ENCODE data around the gene ARHGAP26.

ARHGAP26 gene

DNA sequence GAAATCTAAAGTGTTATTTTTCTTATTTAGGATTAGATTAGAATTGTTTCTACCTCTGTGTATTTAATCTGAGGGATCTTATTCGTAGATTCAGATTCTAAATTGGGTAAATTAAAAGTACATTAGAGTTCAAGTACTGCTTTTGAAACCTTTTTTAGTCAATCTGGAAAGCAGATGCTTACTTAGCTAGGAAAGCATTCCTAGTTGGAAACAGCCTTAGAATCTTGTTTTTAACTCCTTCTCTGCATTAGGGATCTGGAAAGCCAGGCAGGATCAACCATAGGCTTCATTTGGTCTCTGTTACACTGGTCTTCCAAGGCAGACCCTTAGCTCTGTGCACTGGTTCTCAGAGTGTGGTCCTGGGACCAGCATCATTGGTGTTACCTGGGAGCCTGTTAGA is 385.9 kb downstream of the ARHGAP26 start:
- no peak for DNase-seq (ENCODE audit: low read depth, low spot score)

DNA sequence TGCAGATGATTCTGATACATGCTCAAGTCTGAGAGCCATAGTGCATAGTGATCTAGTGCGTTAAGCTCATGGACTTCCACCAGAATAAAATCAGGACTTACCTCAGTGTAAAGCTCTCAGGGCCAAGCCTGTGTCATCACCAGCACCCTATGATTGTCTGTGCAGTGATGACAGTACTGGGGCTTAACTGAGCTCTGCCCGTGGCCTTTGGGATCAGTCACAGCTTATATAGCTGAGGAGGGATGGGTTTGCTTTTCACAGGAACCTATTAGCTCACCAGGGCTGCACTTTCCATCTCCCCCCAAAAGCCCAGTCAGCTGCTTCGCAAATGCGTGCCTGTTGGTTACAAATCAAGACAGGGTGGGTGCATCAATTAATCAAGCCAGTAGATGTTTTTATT is 386.4 kb downstream of the ARHGAP26 start:
- no peak for DNase-seq (ENCODE audit: low read depth, low spot score)

GRCh38 chr5:143159031-143159430 is 388.9 kb downstream of the ARHGAP26 start:
- DNase-seq (ENCODE audit: low read depth, low spot score) = no peak

DNA sequence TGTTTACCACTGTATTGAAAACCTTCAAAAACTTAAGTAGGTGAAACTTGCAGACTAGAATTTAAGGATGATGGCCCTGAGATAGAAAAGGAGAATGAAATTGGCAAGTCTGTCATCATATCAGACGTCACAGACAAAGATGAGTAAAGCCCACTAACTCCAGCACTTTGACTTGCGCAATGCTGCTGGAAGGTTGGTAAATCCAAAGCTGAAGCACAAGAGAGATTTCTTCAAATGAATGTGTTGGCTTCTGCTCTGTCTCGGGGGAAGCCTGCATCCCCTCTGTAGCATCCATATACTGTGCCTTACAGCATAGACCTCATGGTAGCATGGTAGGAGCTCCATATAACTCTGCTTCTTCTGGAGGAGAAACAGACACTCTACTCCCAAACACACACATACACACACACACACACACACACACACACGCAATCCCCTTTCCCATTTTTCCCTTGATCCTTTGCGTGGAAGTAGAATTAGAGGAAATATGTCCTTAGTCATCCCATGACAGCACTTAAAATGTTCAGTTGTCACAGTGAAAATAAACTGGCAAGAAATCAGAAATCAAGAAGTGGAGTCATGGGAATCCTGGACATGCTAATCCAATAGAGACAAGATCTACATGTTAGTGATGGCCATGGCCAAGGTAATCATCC is 391.8 kb downstream of the ARHGAP26 start:
- DNase-seq (ENCODE audit: low read depth, low spot score) = no peak

DNA sequence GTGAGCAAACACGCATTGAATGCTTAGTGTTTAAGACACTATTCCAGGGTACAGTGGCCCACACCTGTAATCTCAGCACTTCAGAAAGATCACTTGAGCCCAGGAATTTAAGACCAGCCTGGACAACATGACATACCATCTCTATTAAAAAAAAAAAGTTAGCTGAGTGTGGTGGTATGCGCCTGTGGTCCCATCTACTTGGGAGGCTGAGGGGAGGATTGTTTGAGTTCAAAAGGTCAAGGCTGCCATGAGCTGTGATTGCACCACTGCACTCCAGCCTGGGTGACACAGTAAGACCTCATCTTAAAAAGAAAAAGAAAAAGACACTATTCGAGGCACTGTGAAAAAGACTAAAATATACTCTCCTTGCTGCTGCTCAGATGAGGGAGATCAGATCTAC is 392.6 kb downstream of the ARHGAP26 start:
- DNase-seq (ENCODE audit: low read depth, low spot score) = no peak

DNA sequence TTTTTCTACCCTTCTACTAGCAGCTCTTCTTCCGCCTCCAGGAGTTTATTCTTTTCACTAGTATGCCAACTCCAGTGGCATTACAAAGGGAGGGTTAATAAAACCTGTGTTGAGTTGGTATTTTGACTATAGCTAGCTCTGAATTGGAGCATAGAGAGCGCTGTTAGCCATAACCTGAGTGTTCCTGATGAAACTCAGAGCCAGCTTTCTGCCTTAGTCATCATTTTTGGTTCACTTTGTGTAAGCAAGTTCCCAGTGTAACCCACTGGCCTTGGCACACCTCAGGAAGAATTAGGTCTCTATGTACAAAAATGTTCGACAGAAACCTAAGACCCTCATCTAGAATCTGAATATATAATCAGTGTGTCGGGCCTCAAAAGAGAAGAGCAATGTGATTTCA is 394.4 kb downstream of the ARHGAP26 start:
- DNase-seq (ENCODE audit: low read depth, low spot score) = no peak

- no peak for DNase-seq (ENCODE audit: low read depth, low spot score)
Observed at GRCh38 chr5:143165049-143165880, 395.1 kb downstream of the ARHGAP26 start.

DNA sequence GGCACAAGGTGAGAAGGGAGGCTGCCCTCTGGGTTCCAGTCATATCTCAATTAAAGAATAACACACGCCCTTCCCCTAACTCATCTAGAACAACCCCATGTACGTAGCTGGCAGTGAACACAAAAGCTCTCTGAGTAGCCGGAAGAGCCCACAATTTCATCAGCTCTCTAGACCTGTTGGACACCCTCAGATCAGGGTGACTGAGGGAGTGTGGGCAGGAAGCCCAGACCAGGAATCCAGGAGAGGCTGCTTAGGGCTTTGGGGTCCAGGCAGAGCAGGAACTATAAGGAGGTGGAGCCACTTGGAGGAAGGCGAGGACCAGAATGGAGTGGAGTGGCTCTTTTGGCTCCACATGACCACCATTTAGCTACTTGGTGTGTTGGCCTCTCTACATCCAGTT is 395.9 kb downstream of the ARHGAP26 start:
- DNase-seq (ENCODE audit: low read depth, low spot score) = no peak

DNA sequence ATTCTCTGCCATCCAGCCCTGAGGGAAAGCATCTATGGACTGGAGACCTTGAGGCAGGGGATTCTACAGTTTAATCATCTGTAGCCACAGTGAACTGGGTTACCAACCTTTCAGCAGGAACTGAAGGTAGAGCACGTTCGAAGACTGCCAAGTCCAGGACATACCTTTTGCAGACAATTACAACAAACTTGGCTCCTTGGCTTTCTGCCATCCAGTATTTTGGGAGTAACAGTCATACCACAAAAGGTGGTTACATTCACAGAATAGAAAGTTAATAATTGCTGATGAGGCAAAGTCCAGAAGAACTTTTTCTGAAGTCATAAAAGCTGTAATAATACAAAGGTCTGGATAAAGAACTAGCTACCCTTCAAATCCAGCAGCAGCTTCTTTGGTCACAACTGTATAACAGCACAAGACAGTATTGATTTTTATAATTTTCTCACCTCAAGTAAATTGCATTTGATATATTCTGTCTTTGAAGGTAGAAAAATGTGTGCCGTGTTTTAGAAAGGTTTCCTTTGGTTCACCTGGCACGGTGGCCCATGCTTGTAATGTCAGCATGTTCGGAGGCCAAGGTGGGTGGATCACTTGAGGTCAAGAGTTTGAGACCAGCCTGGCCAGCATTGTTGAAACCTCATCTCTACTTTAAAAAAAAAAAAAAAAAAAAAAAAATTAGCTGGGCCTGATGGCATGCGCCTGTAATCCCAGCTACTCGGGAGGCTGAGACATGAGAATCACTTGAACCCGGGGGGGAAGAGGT is 396.7 kb downstream of the ARHGAP26 start:
- no peak for DNase-seq (ENCODE audit: low read depth, low spot score)

DNA sequence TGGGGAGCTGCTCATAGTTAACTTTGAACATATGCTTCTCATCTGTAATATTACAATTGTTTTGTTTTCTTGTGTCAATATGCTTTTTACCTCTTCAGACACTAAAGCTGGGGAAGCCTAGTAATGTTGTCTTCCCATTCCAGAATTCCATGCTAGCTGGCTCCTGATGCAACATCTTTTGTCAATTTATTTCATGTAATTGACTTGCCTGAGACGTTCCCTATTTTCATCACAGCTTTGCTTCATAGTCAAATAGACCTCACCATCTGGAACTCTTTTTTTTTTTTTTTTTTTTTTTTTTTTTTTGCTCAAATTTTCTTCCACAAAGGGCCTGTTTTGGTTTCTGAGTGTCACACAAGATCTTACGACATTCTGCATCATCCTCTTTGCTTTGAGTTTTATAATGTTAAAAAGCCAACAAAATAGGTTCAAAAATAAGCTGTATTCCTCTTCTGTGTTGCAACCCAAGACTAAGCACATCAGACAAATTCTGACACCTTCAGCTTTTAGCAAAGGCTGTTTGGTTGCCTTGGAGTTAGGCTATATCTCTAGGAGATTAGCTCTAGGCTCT is 398.1 kb downstream of the ARHGAP26 start:
- no peak for DNase-seq (ENCODE audit: low read depth, low spot score)

DNA sequence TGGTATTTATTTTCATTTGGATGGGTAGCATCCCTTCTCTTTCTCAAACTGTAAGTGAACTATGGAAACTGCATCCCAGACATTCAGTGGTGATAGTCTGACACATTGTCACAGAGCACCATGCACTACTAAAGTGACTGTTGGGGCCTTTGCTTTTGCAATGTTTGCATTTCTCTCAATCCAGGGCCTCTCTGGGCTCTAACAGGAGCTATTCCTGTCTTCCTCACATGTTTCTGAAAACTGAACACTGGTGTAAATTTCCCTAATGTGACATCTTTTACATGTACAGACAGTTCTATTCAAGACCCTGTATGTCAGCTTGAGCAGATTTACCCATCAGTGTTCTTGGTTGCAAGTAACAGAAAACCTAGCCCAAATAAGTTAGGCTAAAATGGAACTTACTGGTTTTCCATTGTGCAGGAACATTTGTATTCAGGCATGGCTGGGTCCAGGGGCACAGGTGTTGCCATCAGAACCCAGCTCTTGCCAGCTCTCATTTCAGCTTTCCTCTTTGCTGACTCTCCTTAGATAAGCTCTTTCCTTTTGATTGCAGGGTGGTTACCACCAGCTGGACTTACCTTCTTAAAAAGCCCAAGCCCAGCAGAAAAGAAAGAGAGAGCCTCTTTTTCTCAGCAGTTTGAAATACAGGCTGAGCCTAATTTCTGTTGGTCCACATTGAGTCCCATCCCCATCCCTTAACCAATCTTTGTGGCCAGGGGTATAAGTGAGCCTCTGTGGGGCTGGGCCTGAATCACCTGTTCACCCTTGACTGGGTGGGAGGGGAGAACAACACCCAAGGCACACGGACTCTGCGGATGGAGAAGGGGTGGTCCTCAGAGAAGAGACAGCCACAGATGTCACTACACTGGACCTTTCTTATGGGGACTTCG is 399.0 kb downstream of the ARHGAP26 start:
- no peak for DNase-seq (ENCODE audit: low read depth, low spot score)

DNA sequence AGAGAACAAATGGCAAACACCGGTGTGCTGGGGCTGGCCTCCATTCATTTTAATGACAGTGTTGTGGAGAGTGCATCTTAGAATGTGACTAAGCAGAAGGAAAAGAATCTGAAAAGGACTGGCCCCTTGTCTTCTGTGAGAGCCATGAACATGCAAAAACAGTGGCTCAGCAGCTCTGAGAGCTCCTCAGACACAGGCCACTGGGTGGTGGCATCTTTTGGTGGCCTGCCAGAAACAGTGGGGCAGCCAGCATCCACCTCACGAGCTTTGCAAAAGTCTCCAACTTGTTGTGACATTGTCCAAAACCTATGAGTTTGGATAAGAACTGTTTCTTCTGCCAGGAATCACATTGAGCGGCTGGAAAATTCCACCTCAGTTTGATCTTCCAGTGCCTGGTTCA is 399.9 kb downstream of the ARHGAP26 start:
- DNase-seq (ENCODE audit: low read depth, low spot score) = no peak

DNA sequence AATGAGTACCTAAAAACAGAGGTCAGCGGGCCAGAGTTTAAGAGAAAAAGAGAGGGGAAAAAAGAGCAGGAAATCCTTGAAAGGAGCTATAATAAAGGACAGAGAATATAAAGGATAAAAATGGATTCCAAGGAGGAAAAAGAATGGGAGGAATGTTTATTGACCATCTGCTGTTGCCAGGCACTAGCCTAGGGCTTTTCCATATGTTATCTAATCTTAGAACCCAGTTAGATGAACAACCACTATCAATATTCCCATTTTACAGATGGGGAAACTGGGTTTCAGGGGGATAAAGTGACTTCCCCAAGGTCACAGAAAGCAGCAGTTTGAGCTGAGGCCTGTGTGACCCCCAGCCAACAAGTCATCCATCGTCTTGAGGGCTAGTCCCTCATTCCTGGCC is 400.8 kb downstream of the ARHGAP26 start:
- DNase-seq (ENCODE audit: low read depth, low spot score) = no peak

GRCh38 chr5:143172739-143173138 is 402.6 kb downstream of the ARHGAP26 start:
- DNase-seq (ENCODE audit: low read depth, low spot score) = no peak

- DNase-seq (ENCODE audit: low read depth, low spot score) = no peak
Observed at GRCh38 chr5:143173139-143173889, 403.1 kb downstream of the ARHGAP26 start.

GRCh38 chr5:143174714-143175398 is 404.7 kb downstream of the ARHGAP26 start:
- no peak for DNase-seq (ENCODE audit: low read depth, low spot score)

- DNase-seq (ENCODE audit: low read depth, low spot score) = no peak
Observed at GRCh38 chr5:143176048-143176447, 405.9 kb downstream of the ARHGAP26 start.

DNA sequence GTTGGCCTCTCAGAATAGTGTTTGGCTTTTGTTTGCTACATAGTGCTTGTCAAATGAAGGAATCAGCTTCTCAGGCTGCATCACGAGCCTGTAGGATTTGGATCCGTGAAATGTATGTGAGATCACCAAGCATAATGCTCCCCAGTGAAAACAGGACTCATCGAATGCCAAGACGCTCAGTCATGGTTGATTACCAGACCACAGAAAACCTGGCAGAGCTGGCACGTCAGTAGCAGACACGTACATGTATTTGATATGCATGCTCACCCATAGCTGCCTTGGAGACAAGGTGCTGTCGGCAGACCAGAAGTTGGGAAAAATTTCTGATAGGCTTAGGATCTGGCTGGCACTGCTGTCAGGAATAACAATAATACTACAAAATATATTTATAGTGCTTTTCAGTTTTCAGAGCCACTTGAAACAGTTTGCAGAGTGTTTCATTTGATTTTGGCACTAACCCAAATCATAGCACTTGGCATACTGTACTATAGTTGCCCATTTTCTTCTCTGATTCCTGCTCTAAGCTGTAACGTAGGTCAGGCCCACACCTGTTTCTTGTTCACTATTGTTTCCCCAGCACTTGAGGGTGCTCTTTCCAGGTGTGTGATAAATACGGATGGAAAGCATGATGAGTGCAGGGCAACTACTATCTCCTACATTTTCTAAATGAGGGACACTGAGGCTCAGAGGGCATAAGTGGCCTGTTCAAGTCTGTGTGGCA is 407.2 kb downstream of the ARHGAP26 start:
- DNase-seq (ENCODE audit: low read depth, low spot score) = no peak

DNA sequence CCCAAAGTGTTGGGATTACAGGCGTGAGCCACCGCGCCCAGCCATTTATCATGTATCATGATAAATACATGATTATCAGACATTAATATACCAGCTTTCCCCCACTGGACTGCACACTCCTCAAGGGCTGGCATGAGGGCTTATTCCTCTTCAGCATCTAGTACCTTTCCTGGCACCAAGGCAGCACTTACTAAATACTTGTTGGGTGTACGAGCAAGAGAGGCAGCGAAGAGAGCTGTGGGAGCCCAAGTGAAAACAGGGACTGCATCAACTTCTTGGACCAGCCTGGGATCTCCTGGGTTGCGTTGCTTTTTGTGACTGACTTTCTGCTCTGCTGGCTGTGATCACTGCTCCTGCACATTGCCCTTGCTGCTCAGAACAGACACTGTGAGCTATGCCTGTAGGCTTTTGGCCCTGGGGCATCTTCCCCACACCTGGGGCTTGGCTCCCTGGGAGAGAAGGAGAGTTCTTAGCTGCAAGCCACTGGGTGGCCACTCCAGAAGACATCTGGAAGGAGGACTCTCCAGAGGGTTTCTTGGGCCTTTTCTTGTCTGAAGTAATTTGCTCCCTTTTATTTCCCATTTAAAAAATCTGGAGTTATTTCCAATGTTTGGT is 409.1 kb downstream of the ARHGAP26 start:
- no peak for DNase-seq (ENCODE audit: low read depth, low spot score)
